Measurements from ENCODE around the gene ZNF746. TPM values are rescaled to one million over a fixed set of nuclear protein-coding genes. Genes with fewer than 3 reads are reported as not detected.

ZNF746 gene
- total RNA-seq, 1 experiment from 2014 or later: 19.2 TPM

DNA sequence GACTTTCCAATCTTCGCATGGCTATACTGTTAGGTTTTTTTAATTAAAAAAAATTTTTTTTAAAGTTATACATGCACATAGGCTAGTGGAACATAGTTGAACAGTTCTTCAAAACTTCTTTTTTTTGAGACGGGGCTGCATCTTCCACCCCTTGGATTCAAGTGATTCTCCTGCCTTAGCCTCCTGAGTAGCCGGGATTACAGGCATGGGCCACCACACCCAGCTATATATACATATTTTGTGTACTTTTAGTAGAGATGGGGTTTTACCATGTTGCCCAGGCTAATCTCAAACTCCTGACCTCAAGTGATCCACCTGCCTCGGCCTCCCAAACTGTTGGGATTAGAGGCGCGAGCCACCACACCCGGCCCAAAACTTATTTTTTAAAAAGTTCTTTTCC, 54.1 kb downstream of the ZNF746 start:
- no TSS peak for BruUV-seq (replicated peaks)
- no peak for DNase-seq
- Histone ChIP-seq H3K27ac (no peak overlapping the region), H3K4me2 (no peak overlapping the region), H3K4me3 (no peak overlapping the region), H4K20me1 (ENCODE audit: insufficient read depth) (no peaks in the 10 kb centered on the region; the same call in 1 of the 2 replicates), H3K79me2 (ENCODE audit: low read depth) (no peaks in the 10 kb centered on the region), H3K27me3 (ENCODE audit: insufficient read depth, low read depth) (no peaks in the 10 kb centered on the region), H3K9me3 (ENCODE audit: insufficient read depth, low read depth) (no peaks in the 10 kb centered on the region), H3K4me1 (replicated peaks; ENCODE audit: insufficient read depth) (no peaks in the 10 kb centered on the region), H3K9me2 (ENCODE audit: insufficient read depth) (no peaks in the 10 kb centered on the region), H2AFZ (no peak overlapping the region), H3F3A (ENCODE audit: insufficient read depth, low read depth) (no peaks in the 10 kb centered on the region), H3K36me3 (ENCODE audit: low read depth) (peaks cover 5% of the 10 kb centered on the region)
- CTCF ChIA-PET: no interaction called here
- intact Hi-C loops (cut with micrococcal nuclease; ENCODE audit: unreplicated experiment): no loop called here
- POLR2A ChIA-PET (ENCODE audit: unreplicated experiment): no interaction called here
- TF ChIP-seq, protein P1, sequence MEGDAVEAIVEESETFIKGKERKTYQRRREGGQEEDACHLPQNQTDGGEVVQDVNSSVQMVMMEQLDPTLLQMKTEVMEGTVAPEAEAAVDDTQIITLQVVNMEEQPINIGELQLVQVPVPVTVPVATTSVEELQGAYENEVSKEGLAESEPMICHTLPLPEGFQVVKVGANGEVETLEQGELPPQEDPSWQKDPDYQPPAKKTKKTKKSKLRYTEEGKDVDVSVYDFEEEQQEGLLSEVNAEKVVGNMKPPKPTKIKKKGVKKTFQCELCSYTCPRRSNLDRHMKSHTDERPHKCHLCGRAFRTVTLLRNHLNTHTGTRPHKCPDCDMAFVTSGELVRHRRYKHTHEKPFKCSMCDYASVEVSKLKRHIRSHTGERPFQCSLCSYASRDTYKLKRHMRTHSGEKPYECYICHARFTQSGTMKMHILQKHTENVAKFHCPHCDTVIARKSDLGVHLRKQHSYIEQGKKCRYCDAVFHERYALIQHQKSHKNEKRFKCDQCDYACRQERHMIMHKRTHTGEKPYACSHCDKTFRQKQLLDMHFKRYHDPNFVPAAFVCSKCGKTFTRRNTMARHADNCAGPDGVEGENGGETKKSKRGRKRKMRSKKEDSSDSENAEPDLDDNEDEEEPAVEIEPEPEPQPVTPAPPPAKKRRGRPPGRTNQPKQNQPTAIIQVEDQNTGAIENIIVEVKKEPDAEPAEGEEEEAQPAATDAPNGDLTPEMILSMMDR (conservative IDR thresholded peaks at IDR 0.05): no peak
- TF ChIP-seq EZH2 (IDR thresholded peaks at IDR 0.05; ENCODE audit: low read depth): no peak

DNA sequence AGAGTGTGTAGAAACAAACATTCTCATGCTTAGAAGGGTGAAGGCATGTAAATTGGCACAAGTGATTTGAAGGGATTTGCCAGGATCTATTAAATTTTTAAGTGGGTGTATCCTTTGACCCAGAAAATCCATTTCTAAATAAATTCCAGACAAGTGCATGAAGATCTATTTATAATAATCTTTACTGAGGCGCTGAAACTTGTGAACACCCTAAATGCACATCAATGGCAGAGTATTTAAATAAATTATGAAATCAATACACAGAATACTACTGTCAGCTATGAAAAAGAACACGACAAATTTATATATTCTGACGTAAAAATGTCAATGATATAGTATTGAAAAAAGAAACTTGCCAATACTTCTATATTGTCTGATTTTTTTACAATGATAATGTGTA, 54.7 kb downstream of the ZNF746 start:
- no peaks in the 10 kb centered on the region for H3F3A ChIP-seq (ENCODE audit: insufficient read depth, low read depth)
- H3K36me3 ChIP-seq (ENCODE audit: low read depth): peaks cover 5% of the 10 kb centered on the region
- no peaks in the 10 kb centered on the region for H3K27me3 ChIP-seq (ENCODE audit: insufficient read depth, low read depth)
- no peak for TF ChIP-seq EZH2 (IDR thresholded peaks at IDR 0.05; ENCODE audit: low read depth)
- TF ChIP-seq, protein P1 (conservative IDR thresholded peaks at IDR 0.05): no peak
- no peak overlapping the region for H3K4me3 ChIP-seq
- no peaks in the 10 kb centered on the region for H3K79me2 ChIP-seq (ENCODE audit: low read depth)
- DNase-seq: no peak
- H3K27ac ChIP-seq: no peak overlapping the region
- no peak overlapping the region for H3K4me2 ChIP-seq
- intact Hi-C loops (cut with micrococcal nuclease; ENCODE audit: unreplicated experiment): no loop called here
- ChIA-PET CTCF (no interaction called here), POLR2A (ENCODE audit: unreplicated experiment) (no interaction called here)
- H4K20me1 ChIP-seq (ENCODE audit: insufficient read depth): no peaks in the 10 kb centered on the region; the same call in 1 of the 2 replicates
- no peaks in the 10 kb centered on the region for H3K9me2 ChIP-seq (ENCODE audit: insufficient read depth)
- no peak overlapping the region for H2AFZ ChIP-seq
- H3K9me3 ChIP-seq (ENCODE audit: insufficient read depth, low read depth): no peaks in the 10 kb centered on the region
- H3K4me1 ChIP-seq (replicated peaks; ENCODE audit: insufficient read depth): no peaks in the 10 kb centered on the region
- no TSS peak for BruUV-seq (replicated peaks)

DNA sequence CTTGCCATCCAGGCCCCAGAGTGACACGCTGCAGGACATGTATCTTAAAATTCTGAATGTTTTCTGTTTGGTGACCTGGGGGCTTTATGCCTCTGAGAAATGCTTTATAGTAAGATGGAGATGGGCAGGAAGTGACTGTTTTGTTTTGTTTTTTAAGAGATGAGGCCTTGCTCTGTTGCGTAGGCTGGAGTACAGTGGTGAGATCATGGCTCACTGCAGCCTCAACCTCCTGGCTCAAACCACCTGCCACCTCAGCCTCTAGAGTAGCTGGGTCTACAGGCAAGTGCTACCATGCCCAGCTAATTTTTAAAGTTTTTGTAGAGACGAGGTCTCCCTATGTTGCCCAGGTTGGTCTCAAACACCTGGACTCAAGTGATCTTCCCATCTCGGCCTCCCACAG, 57.4 kb downstream of the ZNF746 start:
- BruUV-seq (replicated peaks): no TSS peak
- no peak for TF ChIP-seq EZH2 (IDR thresholded peaks at IDR 0.05; ENCODE audit: low read depth)
- TF ChIP-seq, protein P1 (conservative IDR thresholded peaks at IDR 0.05): no peak
- Histone ChIP-seq H4K20me1 (ENCODE audit: insufficient read depth) (no peaks in the 10 kb centered on the region; the same call in 1 of the 2 replicates), H3K27me3 (ENCODE audit: insufficient read depth, low read depth) (no peaks in the 10 kb centered on the region), H3K9me2 (ENCODE audit: insufficient read depth) (no peaks in the 10 kb centered on the region), H3K4me2 (no peak overlapping the region), H3K27ac (no peak overlapping the region), H3K4me1 (replicated peaks; ENCODE audit: insufficient read depth) (no peaks in the 10 kb centered on the region), H3K36me3 (ENCODE audit: low read depth) (peaks cover 7% of the 10 kb centered on the region; the same call in 1 of the 2 replicates), H3K9me3 (ENCODE audit: insufficient read depth, low read depth) (no peaks in the 10 kb centered on the region), H3K4me3 (no peak overlapping the region), H3K79me2 (ENCODE audit: low read depth) (no peaks in the 10 kb centered on the region), H3F3A (ENCODE audit: insufficient read depth, low read depth) (no peaks in the 10 kb centered on the region), H2AFZ (no peak overlapping the region)
- POLR2A ChIA-PET (ENCODE audit: unreplicated experiment): no interaction called here
- intact Hi-C loops (cut with micrococcal nuclease; ENCODE audit: unreplicated experiment): no loop called here
- CTCF ChIA-PET: interaction anchor here (0.6 kb wide), 1 partner anchor 243 kb away, joined by 3 read pairs; no protein-coding TSS in a partner anchor
- DNase-seq: no peak
